Retinal pigment epithelial cell (primary cell): ENCODE measurements around the gene GLP1R.

Experiments
- DNase-seq: peaks from one replicate; pipeline ENCODE4 v3.0.0-alpha.2; 2010; ENCODE audit warnings: low read depth
- H3K4me3 ChIP-seq: 2 replicates; pipeline ENCODE4 v1.5.1; 2011; ENCODE audit warnings: mild to moderate bottlenecking, low read length, control low read depth, moderate library complexity
- TF ChIP-seq, protein P1 (sequence below): conservative IDR thresholded peaks from 2 replicates; pipeline ENCODE4 v1.5.1; 2011; ENCODE audit warnings: low read depth, low read length, control low read depth, inconsistent platforms

Gene GLP1R

DNA sequence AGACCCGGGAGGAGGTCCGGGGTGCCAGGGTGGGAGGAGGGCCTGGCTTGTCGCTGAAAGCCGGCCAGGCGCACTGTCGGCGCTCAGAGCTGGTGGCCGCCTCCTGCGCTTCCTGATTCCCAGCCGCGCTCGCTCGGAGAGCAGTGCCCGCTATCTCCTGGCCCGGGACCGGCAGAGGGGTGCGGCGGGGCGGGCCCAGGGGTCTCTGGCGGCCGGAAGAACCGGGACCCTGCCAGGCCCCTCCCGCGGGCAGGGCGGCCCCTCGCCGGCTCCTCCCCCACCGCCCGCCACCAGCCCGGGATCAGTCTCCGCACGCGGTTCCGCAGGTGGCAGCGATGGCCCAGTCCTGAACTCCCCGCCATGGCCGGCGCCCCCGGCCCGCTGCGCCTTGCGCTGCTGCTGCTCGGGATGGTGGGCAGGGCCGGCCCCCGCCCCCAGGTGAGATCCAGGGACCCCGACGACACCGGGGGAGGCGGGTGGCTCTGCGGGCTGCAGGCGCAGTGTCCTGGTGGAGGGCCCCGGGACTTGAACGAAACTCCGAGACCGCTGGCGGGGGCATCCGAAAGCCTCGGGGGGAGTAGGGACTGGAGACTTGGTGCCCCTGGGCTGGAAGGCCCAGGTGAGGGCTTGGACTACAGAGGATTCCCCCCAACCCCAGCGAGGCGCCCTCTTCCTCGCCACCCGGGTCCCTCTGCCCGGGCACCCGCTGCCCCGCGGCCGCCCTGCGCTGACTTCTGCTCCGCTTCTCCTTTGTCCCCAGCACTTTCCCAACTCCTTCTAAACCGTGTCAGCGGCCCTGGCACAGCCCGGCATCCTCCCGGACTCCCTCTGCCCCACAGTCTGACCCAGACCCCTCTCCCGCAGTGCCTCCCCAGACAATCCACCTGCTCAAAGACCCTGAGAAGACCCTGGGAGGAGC is at the start of gene GLP1R:
TSS of gene GLP1R (plus strand) at position 301 of the 919 bp plus-strand sequence. CDS start at position 361, 60 bp downstream.
- no peak for DNase-seq
- H3K4me3 ChIP-seq, result no peak within 1 kb of the TSS
- TF ChIP-seq, protein P1, sequence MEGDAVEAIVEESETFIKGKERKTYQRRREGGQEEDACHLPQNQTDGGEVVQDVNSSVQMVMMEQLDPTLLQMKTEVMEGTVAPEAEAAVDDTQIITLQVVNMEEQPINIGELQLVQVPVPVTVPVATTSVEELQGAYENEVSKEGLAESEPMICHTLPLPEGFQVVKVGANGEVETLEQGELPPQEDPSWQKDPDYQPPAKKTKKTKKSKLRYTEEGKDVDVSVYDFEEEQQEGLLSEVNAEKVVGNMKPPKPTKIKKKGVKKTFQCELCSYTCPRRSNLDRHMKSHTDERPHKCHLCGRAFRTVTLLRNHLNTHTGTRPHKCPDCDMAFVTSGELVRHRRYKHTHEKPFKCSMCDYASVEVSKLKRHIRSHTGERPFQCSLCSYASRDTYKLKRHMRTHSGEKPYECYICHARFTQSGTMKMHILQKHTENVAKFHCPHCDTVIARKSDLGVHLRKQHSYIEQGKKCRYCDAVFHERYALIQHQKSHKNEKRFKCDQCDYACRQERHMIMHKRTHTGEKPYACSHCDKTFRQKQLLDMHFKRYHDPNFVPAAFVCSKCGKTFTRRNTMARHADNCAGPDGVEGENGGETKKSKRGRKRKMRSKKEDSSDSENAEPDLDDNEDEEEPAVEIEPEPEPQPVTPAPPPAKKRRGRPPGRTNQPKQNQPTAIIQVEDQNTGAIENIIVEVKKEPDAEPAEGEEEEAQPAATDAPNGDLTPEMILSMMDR, result no peak

DNA sequence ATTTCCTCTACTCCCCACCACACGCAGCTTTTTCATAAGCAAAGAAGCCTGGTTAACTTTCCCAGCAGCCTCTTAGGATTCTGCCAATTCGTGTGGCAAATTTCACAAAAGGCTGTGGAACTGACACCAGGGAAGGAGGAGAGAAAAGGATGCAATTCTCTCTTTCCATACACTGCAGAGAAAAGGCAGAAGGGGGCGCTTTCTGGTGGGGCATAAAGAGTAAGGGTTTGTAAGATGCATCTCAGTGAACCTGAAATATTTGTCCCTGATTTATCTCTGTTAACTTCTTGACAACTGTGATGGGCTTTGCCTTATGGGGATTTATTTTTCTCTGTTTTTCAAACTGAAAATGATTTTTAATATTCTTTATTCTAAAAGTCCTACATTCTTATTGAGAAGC is 45.5 kb upstream of the GLP1R start:
- TF ChIP-seq, protein P1, result no peak
- no peak for DNase-seq

DNA sequence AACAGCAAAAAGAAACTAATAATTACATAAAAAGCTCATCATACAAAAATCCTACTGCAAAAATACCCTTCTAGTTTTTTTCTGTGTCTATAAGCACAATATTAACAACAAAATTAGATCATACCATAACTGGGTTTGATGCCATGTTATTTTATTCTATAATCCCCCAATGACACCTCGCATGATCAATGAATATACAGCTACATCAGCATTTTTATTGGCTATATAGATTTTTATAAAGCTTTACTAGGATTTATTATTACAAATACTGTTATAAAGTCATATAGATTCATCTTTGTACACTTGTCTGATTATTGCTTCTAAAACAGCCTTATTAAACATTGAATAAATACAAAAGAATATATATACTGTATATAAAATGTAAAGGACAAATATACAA is 45.1 kb upstream of the GLP1R start:
- no peak overlapping the region for H3K4me3 ChIP-seq
- DNase-seq, result no peak
- TF ChIP-seq, protein P1, result no peak

More for the DNA sequence above, 45.5 kb upstream of the GLP1R start:
- no peak overlapping the region for H3K4me3 ChIP-seq

DNA sequence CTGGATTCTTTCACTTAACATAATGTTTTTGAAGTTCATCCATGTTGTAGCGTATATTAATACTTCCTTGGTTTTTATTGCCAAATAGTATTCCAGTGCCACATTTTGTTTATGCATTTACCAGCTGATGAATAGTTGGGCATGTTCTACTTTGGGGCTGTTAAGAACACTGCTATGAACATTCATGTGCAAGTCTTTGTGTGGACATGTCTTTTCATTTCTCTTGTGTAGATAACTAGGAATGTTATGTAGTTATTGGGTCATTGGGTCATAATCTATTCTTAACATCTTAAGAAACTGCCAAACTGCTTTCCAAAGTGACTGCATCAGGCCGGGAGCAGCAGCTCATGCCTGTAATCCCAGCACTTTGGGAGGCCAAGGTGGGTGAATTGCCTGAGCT is 43.8 kb upstream of the GLP1R start:
- no peak for DNase-seq
- H3K4me3 ChIP-seq, result no peak overlapping the region
- TF ChIP-seq, protein P1, result no peak

DNA sequence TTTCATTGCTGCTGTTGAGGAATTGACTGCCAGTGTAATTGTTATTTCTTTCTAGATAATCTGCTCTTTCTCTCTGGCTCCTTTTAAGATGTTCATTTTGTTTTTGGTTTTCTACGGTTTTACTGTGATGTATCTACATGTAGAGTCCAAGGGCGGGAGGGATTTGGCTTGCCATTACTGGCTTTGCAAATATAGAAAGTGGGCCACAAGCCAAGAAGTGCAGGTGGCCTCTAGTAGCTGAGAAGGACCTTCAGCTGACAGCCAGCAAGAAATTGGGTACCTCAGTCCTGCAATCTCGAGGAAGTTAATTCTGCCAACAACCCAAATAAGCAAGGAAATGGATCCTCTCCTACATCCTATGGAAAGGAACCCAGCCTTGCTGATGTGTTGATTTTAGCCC is 42.8 kb upstream of the GLP1R start:
- no peak for DNase-seq
- no peak overlapping the region for H3K4me3 ChIP-seq

DNA sequence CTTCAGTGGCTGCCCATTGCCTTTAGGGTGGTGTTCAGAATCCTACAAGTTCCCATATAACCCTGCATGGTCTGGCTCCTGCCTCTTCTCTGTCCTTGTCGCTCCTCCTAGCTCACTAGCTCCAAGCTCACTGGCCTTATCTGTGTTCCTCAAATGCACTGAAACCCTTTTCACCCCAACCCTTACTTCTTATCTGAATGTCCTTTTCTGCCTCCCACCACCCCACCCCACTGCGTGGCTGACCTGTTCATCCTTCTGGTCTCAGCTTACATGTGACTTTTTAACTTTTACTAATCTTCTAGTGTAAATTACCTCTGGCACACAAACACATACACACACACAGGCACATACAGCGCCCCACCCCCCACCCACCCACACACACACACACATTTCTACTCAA is 41.0 kb upstream of the GLP1R start:
- no peak overlapping the region for H3K4me3 ChIP-seq
- TF ChIP-seq, protein P1, result no peak
- no peak for DNase-seq

More for the DNA sequence above, 42.8 kb upstream of the GLP1R start:
- TF ChIP-seq, protein P1, result no peak

DNA sequence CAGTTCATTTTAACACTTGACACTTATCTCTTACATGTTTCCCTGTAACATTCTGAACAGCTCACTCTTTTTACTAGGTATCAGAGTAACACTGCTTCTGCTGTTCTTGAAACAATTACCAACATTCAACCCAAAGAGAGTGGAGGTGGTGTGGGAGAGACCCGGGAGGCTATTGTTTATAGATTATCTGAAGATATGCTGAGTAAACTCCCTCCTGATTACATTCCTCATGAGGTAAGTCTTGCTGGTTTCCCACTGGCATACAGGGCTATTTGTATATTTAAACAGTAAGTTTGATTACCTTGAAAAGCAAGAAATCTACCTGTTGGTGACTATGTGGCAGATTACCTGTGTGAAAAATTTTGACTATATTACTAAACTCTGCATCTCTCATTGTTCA is 39.8 kb upstream of the GLP1R start:
- TF ChIP-seq, protein P1, result no peak
- H3K4me3 ChIP-seq, result no peak overlapping the region
- no peak for DNase-seq
